ENCODE results near the gene ANXA5.

DNA sequence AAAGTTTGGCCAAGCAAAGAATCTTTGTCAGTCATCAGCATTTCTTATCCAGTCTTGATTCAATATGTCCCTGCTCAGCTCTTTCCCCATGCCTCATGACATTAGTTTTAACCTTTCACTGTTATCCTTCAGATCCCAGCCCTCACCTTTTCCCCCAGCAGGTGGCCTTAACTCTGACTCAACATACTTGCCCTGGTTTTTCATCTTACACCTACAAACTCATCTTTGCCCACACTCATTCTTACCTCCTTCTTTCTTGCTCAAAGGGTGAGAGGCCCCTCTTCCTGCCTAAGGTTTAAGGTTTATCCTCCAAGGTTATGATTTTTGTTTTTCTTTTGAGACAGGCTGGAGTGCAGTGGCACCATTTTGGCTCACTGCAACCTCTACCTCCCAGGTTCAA, 10.6 kb upstream of the ANXA5 start:
- TF ChIP-seq EP300 (IDR thresholded peaks at IDR 0.05; ENCODE audit: borderline replicate concordance) (no peak), EGR1 (IDR thresholded peaks at IDR 0.05) (no peak), TAF1 (IDR thresholded peaks at IDR 0.05; ENCODE audit: low read depth) (no peak), ZBTB7A (IDR thresholded peaks at IDR 0.05; ENCODE audit: low read depth) (no peak), CREB1 (IDR thresholded peaks at IDR 0.05; ENCODE audit: low read depth) (no peak), USF1 (IDR thresholded peaks at IDR 0.05) (no peak), CEBPB (IDR thresholded peaks at IDR 0.05) (no peak), YY1 (IDR thresholded peaks at IDR 0.05; ENCODE audit: low read depth) (no peak), NFIC (IDR thresholded peaks at IDR 0.05) (no peak), RAD21 (IDR thresholded peaks at IDR 0.05; ENCODE audit: low read depth) (no peak), FOXM1 (IDR thresholded peaks at IDR 0.05; ENCODE audit: borderline replicate concordance, low read depth) (no peak)
- TF ChIP-seq, protein P1, sequence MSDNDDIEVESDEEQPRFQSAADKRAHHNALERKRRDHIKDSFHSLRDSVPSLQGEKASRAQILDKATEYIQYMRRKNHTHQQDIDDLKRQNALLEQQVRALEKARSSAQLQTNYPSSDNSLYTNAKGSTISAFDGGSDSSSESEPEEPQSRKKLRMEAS (IDR thresholded peaks at IDR 0.05), result no peak

Measured in Ishikawa (cell line).